ENCODE results near the gene TMC4. TPM values are rescaled to one million over a fixed set of nuclear protein-coding genes. Genes with fewer than 3 reads are reported as not detected.

TMC4 gene
- total RNA-seq (2022; extraction: Qiagen RNA extraction; ENCODE audit: low read depth), result 1.5 to 2.8 TPM (median 1.6 TPM) in 5 replicates

GRCh38 chr19:54172471-54173358 lies at the start of gene TMC4:
Gene TMC4, minus strand, starts transcription at chr19:54173160. Its CDS starts 43 bp downstream, at chr19:54173117.

GRCh38 chr19:54191011-54191810 lies 18.3 kb upstream of the TMC4 start, which contains the start of gene TSEN34:
Gene TSEN34, plus strand, starts transcription at chr19:54191308. Its CDS starts 57 bp downstream, at chr19:54191365.

GRCh38 chr19:54189145-54189734 lies 16.3 kb upstream of the TMC4 start, which contains the start of gene MBOAT7:
Gene MBOAT7, minus strand, starts transcription at chr19:54189580. Its CDS starts 1,072 bp downstream, at chr19:54188508.

GRCh38 chr19:54159352-54160181 lies 13.4 kb downstream of the TMC4 start, which contains the start of gene LENG1:
Gene LENG1, minus strand, starts transcription at chr19:54159721. Its CDS starts 26 bp downstream, at chr19:54159695.

GRCh38 chr19:54137699-54138488 lies 35.1 kb downstream of the TMC4 start, which contains the start of gene CNOT3:
Gene CNOT3, plus strand, starts transcription at chr19:54137762. Its CDS starts 5,217 bp downstream, at chr19:54142979.

GRCh38 chr19:54115109-54116063 lies 57.6 kb downstream of the TMC4 start, which contains the start of the genes PRPF31 and TFPT:
Gene PRPF31, plus strand, starts transcription at chr19:54115754. Its CDS starts 2,525 bp downstream, at chr19:54118279.
Gene TFPT, minus strand, starts transcription at chr19:54115657. Its CDS starts 388 bp downstream, at chr19:54115269.

Other genes with a start within 250 kb of the TMC4 start
- gene CACNG8, start 210.2 kb downstream of the TMC4 start, total RNA-seq (2022; extraction: Qiagen RNA extraction; ENCODE audit: low read depth), result 0.83 to 1.4 TPM (median 1.4 TPM) in 5 replicates
- gene CACNG6, start 181.5 kb downstream of the TMC4 start, total RNA-seq (2022; extraction: Qiagen RNA extraction; ENCODE audit: low read depth), result 7.7 to 12.8 TPM (median 12.1 TPM) in 5 replicates
- 0.55 to 0.92 TPM (median 0.78 TPM) in 3 of 5 replicates, not detected in the others for gene VSTM1, start 109.3 kb downstream of the TMC4 start, total RNA-seq (2022; extraction: Qiagen RNA extraction; ENCODE audit: low read depth)
- gene TARM1, start 91.8 kb downstream of the TMC4 start, total RNA-seq (2022; extraction: Qiagen RNA extraction; ENCODE audit: low read depth), result not detected in 5 replicates
- gene OSCAR, start 72.4 kb downstream of the TMC4 start, total RNA-seq (2022; extraction: Qiagen RNA extraction; ENCODE audit: low read depth), result 0.25 to 0.41 TPM (median 0.33 TPM) in 5 replicates
- 211 to 296 TPM (median 232 TPM) in 5 replicates for gene NDUFA3, start 70.3 kb downstream of the TMC4 start, total RNA-seq (2022; extraction: Qiagen RNA extraction; ENCODE audit: low read depth)
- gene TFPT, start 57.5 kb downstream of the TMC4 start, total RNA-seq (2022; extraction: Qiagen RNA extraction; ENCODE audit: low read depth), result 19.8 to 27.0 TPM (median 21.7 TPM) in 5 replicates
- 105 to 128 TPM (median 113 TPM) in 5 replicates for gene PRPF31, start 57.4 kb downstream of the TMC4 start, total RNA-seq (2022; extraction: Qiagen RNA extraction; ENCODE audit: low read depth)
- gene CNOT3, start 35.4 kb downstream of the TMC4 start, total RNA-seq (2022; extraction: Qiagen RNA extraction; ENCODE audit: low read depth), result 51.6 to 72.5 TPM (median 70.4 TPM) in 5 replicates
- 7.9 to 9.8 TPM (median 8.4 TPM) in 5 replicates for gene LENG1, start 13.4 kb downstream of the TMC4 start, total RNA-seq (2022; extraction: Qiagen RNA extraction; ENCODE audit: low read depth)
- 91.3 to 177 TPM (median 147 TPM) in 5 replicates for gene MBOAT7, start 16.4 kb upstream of the TMC4 start, total RNA-seq (2022; extraction: Qiagen RNA extraction; ENCODE audit: low read depth)
- gene TSEN34, start 18.1 kb upstream of the TMC4 start, total RNA-seq (2022; extraction: Qiagen RNA extraction; ENCODE audit: low read depth), result 69.8 to 130 TPM (median 119 TPM) in 5 replicates
- gene RPS9, start 27.7 kb upstream of the TMC4 start, total RNA-seq (2022; extraction: Qiagen RNA extraction; ENCODE audit: low read depth), result 1,924 to 2,379 TPM (median 2,180 TPM) in 5 replicates
- 0.07 to 0.24 TPM (median 0.14 TPM) in 4 of 5 replicates, not detected in the other for gene LILRB3, start 49.8 kb upstream of the TMC4 start, total RNA-seq (2022; extraction: Qiagen RNA extraction; ENCODE audit: low read depth)
- gene LILRA6, start 69.6 kb upstream of the TMC4 start, total RNA-seq (2022; extraction: Qiagen RNA extraction; ENCODE audit: low read depth), result 0.09 TPM in 1 of 5 replicates, not detected in the others
- 0.04 TPM in 1 of 5 replicates, not detected in the others for gene LILRB5, start 84.1 kb upstream of the TMC4 start, total RNA-seq (2022; extraction: Qiagen RNA extraction; ENCODE audit: low read depth)
- 0.05 to 0.14 TPM (median 0.05 TPM) in 3 of 5 replicates, not detected in the others for gene LILRB2, start 108.0 kb upstream of the TMC4 start, total RNA-seq (2022; extraction: Qiagen RNA extraction; ENCODE audit: low read depth)
- not detected in 5 replicates for gene LILRA5, start 140.0 kb upstream of the TMC4 start, total RNA-seq (2022; extraction: Qiagen RNA extraction; ENCODE audit: low read depth)
- gene LILRA4, start 166.0 kb upstream of the TMC4 start, total RNA-seq (2022; extraction: Qiagen RNA extraction; ENCODE audit: low read depth), result not detected in 5 replicates
- gene LAIR1, start 191.8 kb upstream of the TMC4 start, total RNA-seq (2022; extraction: Qiagen RNA extraction; ENCODE audit: low read depth), result not detected in 5 replicates
- 0.08 to 0.15 TPM in 2 of 5 replicates, not detected in the others for gene TTYH1, start 242.3 kb upstream of the TMC4 start, total RNA-seq (2022; extraction: Qiagen RNA extraction; ENCODE audit: low read depth)